ENCODE results near the gene NT5DC1.

The NT5DC1 gene

DNA sequence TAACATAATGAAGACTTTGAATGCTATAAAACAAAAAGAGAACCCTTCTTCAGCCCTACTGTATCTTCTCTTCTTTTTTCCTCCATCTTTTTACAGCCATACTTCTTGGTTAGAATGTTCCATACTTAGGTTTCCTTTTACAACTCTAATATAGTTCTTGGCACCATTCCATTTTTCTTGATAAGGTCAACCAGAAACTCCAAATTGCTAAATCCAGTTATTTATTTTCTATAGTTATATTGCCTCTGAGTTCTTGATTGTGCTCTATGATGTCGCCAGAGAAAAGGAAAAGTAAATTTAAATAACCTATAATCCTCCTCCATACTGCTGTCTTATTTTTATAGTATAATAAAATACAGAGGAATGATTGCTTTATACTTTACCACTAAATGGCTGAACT lies 52.0 kb downstream of the NT5DC1 start:
- Histone ChIP-seq H3K9me2 (replicated peaks; ENCODE audit: low read depth, low read length) (no peaks in the 10 kb centered on the region), H3K36me3 (ENCODE audit: insufficient read depth, low read length) (no peaks in the 10 kb centered on the region), H2AFZ (ENCODE audit: low read length) (no peak overlapping the region), H3K9me3 (ENCODE audit: insufficient read depth, low read depth, low read length) (no peaks in the 10 kb centered on the region), H3F3A (ENCODE audit: low read depth) (no peaks in the 10 kb centered on the region), H3K27me3 (ENCODE audit: insufficient read depth, low read length, poor library complexity, severe bottlenecking) (no peaks in the 10 kb centered on the region), H3K4me1 (ENCODE audit: insufficient read depth, low read length, poor library complexity, severe bottlenecking) (no peaks in the 10 kb centered on the region), H4K20me1 (ENCODE audit: insufficient read depth, low read length, poor library complexity, severe bottlenecking) (no peaks in the 10 kb centered on the region), H3K9ac (ENCODE audit: low read depth, low read length, poor library complexity, severe bottlenecking) (no peak overlapping the region), H3K4me2 (ENCODE audit: low read depth, low read length, poor library complexity, severe bottlenecking) (no peak overlapping the region), H3K4me3 (ENCODE audit: low read length, poor library complexity, severe bottlenecking) (no peak overlapping the region), H3K79me2 (ENCODE audit: insufficient read depth, low read length) (no peaks in the 10 kb centered on the region)
- TF ChIP-seq, protein P1, sequence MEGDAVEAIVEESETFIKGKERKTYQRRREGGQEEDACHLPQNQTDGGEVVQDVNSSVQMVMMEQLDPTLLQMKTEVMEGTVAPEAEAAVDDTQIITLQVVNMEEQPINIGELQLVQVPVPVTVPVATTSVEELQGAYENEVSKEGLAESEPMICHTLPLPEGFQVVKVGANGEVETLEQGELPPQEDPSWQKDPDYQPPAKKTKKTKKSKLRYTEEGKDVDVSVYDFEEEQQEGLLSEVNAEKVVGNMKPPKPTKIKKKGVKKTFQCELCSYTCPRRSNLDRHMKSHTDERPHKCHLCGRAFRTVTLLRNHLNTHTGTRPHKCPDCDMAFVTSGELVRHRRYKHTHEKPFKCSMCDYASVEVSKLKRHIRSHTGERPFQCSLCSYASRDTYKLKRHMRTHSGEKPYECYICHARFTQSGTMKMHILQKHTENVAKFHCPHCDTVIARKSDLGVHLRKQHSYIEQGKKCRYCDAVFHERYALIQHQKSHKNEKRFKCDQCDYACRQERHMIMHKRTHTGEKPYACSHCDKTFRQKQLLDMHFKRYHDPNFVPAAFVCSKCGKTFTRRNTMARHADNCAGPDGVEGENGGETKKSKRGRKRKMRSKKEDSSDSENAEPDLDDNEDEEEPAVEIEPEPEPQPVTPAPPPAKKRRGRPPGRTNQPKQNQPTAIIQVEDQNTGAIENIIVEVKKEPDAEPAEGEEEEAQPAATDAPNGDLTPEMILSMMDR (conservative IDR thresholded peaks at IDR 0.05; ENCODE audit: low read length), result no peak
- no peak for TF ChIP-seq EZH2phosphoT487 (IDR thresholded peaks at IDR 0.05; ENCODE audit: borderline replicate concordance)

DNA sequence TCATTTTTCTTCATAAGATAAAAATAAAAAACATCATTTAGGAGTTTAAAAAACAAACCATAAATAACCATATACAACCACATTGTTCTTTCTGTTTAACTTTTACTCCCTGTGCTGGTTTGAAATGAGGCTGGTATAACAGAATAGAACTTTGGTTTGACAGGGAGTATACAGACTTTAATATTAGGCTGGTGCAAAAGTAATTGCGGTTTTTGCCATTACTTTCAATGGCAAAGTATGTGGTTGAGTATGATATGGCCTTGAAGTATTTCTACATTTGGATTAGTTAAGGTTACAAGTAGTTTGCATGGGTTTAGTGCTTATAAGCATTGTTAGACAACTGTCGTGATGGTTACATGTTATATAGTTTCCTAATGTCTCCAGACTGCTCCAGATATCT lies 54.2 kb downstream of the NT5DC1 start:
- no peaks in the 10 kb centered on the region for H3K9me2 ChIP-seq (replicated peaks; ENCODE audit: low read depth, low read length)
- no peak overlapping the region for H3K4me3 ChIP-seq (ENCODE audit: low read length, poor library complexity, severe bottlenecking)
- no peak overlapping the region for H2AFZ ChIP-seq (ENCODE audit: low read length)
- no peak for TF ChIP-seq EZH2phosphoT487 (IDR thresholded peaks at IDR 0.05; ENCODE audit: borderline replicate concordance)
- TF ChIP-seq, protein P1 (conservative IDR thresholded peaks at IDR 0.05; ENCODE audit: low read length), result no peak
- no peak overlapping the region for H3K4me2 ChIP-seq (ENCODE audit: low read depth, low read length, poor library complexity, severe bottlenecking)
- no peak overlapping the region for H3K9ac ChIP-seq (ENCODE audit: low read depth, low read length, poor library complexity, severe bottlenecking)
- no peaks in the 10 kb centered on the region for H4K20me1 ChIP-seq (ENCODE audit: insufficient read depth, low read length, poor library complexity, severe bottlenecking)
- no peaks in the 10 kb centered on the region for H3F3A ChIP-seq (ENCODE audit: low read depth)
- no peaks in the 10 kb centered on the region for H3K4me1 ChIP-seq (ENCODE audit: insufficient read depth, low read length, poor library complexity, severe bottlenecking)
- H3K79me2 ChIP-seq (ENCODE audit: insufficient read depth, low read length), result no peaks in the 10 kb centered on the region
- H3K27me3 ChIP-seq (ENCODE audit: insufficient read depth, low read length, poor library complexity, severe bottlenecking), result no peaks in the 10 kb centered on the region
- no peaks in the 10 kb centered on the region for H3K36me3 ChIP-seq (ENCODE audit: insufficient read depth, low read length)
- no peaks in the 10 kb centered on the region for H3K9me3 ChIP-seq (ENCODE audit: insufficient read depth, low read depth, low read length)

DNA sequence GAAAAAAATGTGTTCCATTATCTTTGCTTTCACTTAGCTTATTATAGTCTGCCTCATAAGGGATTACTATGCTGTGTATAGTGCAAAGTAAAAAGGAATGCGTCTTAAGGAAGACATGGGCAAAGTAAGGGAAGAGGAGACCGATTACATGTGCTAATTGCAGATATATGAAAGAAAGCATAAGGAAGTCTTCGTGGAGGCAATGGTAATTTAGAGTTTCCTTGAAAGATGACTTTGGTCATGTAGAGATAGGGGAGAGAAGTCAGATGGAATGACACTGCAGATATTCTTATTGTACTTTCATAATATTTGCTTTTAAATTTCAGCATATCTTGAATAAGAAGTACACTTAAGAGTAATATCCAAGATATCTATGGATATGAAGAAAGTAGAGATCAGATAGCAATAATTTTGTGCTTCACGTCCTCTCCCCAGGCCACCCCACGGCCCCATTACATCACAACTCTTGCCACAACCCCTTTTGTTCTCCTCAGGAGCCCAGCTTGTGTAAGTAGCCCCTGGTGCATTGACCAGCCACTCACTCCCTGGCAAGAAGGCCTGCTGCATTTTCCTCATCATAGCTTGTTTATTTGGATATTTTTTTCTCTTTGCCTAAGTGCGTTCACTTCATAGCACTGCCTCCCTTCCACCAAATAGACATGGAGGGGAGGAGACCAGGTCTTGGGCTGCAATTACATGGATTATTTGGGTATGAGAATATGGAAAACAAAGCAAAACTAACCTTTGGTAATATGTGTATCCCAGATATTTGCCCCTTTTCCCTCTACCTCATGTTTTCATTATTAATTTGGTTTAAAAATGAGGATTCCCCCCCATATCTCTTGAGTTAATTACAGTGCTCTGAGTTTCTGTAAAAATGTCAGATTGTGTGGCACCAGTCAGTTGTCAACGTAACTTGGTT lies 56.0 kb downstream of the NT5DC1 start:
- H3K9ac ChIP-seq (ENCODE audit: low read depth, low read length, poor library complexity, severe bottlenecking), result no peak overlapping the region
- no peaks in the 10 kb centered on the region for H3K27me3 ChIP-seq (ENCODE audit: insufficient read depth, low read length, poor library complexity, severe bottlenecking)
- no peaks in the 10 kb centered on the region for H3K36me3 ChIP-seq (ENCODE audit: insufficient read depth, low read length)
- no peaks in the 10 kb centered on the region for H3K4me1 ChIP-seq (ENCODE audit: insufficient read depth, low read length, poor library complexity, severe bottlenecking)
- TF ChIP-seq, protein P1 (conservative IDR thresholded peaks at IDR 0.05; ENCODE audit: low read length), result no peak
- no peak for TF ChIP-seq EZH2phosphoT487 (IDR thresholded peaks at IDR 0.05; ENCODE audit: borderline replicate concordance)
- no peaks in the 10 kb centered on the region for H3K9me3 ChIP-seq (ENCODE audit: insufficient read depth, low read depth, low read length)
- H3K4me2 ChIP-seq (ENCODE audit: low read depth, low read length, poor library complexity, severe bottlenecking), result no peak overlapping the region
- no peaks in the 10 kb centered on the region for H3K79me2 ChIP-seq (ENCODE audit: insufficient read depth, low read length)
- H3F3A ChIP-seq (ENCODE audit: low read depth), result no peaks in the 10 kb centered on the region
- no peaks in the 10 kb centered on the region for H3K9me2 ChIP-seq (replicated peaks; ENCODE audit: low read depth, low read length)
- H3K4me3 ChIP-seq (ENCODE audit: low read length, poor library complexity, severe bottlenecking), result no peak overlapping the region
- no peaks in the 10 kb centered on the region for H4K20me1 ChIP-seq (ENCODE audit: insufficient read depth, low read length, poor library complexity, severe bottlenecking)
- H2AFZ ChIP-seq (ENCODE audit: low read length), result no peak overlapping the region

Measured in Loucy (cell line).